HepG2 (cell line): Measurements from ENCODE around the gene WEE1. TPM values are rescaled to one million over a fixed set of nuclear protein-coding genes. Genes with fewer than 3 reads are reported as not detected.
A peak's percentile ranks its signal among the peaks of the same experiment; 100 is the strongest.

Source experiments
- CREB1 ChIP-seq, 2 experiments: fragments of 450-650 bp in 1 of 2; IDR thresholded peaks; 2 replicates each; pipeline ENCODE4 v1.6.1; 2016 to 2017; ENCODE audit warnings: control low read depth in 1 of 2, mild to moderate bottlenecking in 1 of 2, missing compliant biosample characterization in 1 of 2, missing genetic modification characterization in 1 of 2
- CREM ChIP-seq, 2 experiments: sonication (generic) in 1 of 2; formaldehyde crosslinking in 1 of 2; IDR thresholded peaks; 2 replicates each; pipeline versions ENCODE4 v1.4.0 to v1.6.1; 2016 to 2020; ENCODE audit warnings: antibody characterized with exemption in 1 of 2, mild to moderate bottlenecking in 1 of 2, missing genetic modification reagents in 1 of 2
- DMTF1 ChIP-seq: sonication (generic); formaldehyde crosslinking; IDR thresholded peaks from 2 replicates; pipeline ENCODE4 v1.4.0; 2020; ENCODE audit warnings: mild to moderate bottlenecking, missing genetic modification reagents
- ELF1 ChIP-seq: sonication (generic); formaldehyde crosslinking; IDR thresholded peaks from 2 replicates; pipeline ENCODE4 v1.4.0; 2020; ENCODE audit warnings: missing genetic modification reagents
- GRHL1 ChIP-seq: sonication (generic); formaldehyde crosslinking; conservative IDR thresholded peaks from 2 replicates; pipeline ENCODE4 v1.8.0; 2022; ENCODE audit warnings: missing genetic modification reagents
- NAIF1 ChIP-seq: sonication (generic); formaldehyde crosslinking; IDR thresholded peaks from 2 replicates; pipeline ENCODE4 v1.5.0; 2020; ENCODE audit warnings: mild to moderate bottlenecking, missing genetic modification reagents, borderline replicate concordance
- RNF219 ChIP-seq: sonication (generic); formaldehyde crosslinking; IDR thresholded peaks from 2 replicates; pipeline ENCODE4 v1.5.0; 2020; ENCODE audit warnings: mild to moderate bottlenecking, missing genetic modification reagents
- TBX3 ChIP-seq: fragments of 450-650 bp; IDR thresholded peaks from 2 replicates; pipeline ENCODE4 v1.6.1; 2017; ENCODE audit warnings: antibody characterized with exemption, mild to moderate bottlenecking, inconsistent platforms, borderline replicate concordance
- XRCC5 ChIP-seq: fragments of 200-400 bp; formaldehyde crosslinking; optimal IDR thresholded peaks from 2 replicates; pipeline ENCODE3; 2017; ENCODE audit warnings: mild to moderate bottlenecking, low read length
- ZBTB14 ChIP-seq: sonication (generic); formaldehyde crosslinking; IDR thresholded peaks from 2 replicates; pipeline ENCODE4 v1.4.0; 2020; ENCODE audit warnings: missing genetic modification reagents
- ZEB1 ChIP-seq: IDR thresholded peaks from 2 replicates; pipeline ENCODE4 v1.6.1; 2012; ENCODE audit warnings: mild to moderate bottlenecking, low read depth, inconsistent platforms; ENCODE audit not compliant: insufficient replicate concordance
- ZFX ChIP-seq: sonication (generic); formaldehyde crosslinking; IDR thresholded peaks from 2 replicates; pipeline ENCODE4 v1.4.0; 2020; ENCODE audit warnings: mild to moderate bottlenecking, low read depth, missing genetic modification reagents, moderate library complexity
- ZNF574 ChIP-seq: sonication (generic); formaldehyde crosslinking; IDR thresholded peaks from 2 replicates; pipeline ENCODE4 v1.4.0; 2020; ENCODE audit warnings: missing genetic modification reagents
- ZNF710 ChIP-seq: sonication (generic); formaldehyde crosslinking; IDR thresholded peaks from 2 replicates; pipeline ENCODE4 v1.5.0; 2020; ENCODE audit warnings: mild to moderate bottlenecking, missing genetic modification reagents, borderline replicate concordance
- polyA plus RNA-seq, 8 experiments: library from polyadenylated mRNA; depleted of rRNA in 3 of 8; stranded (reverse) in 7 of 8; unstranded in 1 of 8; fragments of >200 nt; fragmentation: Illumina TruSeq in 4 of 8; extraction: Trizol in 4 of 8; gene quantifications; 2 replicates each; pipeline versions ENCODE4 v1.2.1 to v1.2.3, GENCODE V29; 2011 to 2016; ENCODE audit warnings: low read depth in 4 of 8, missing spikeins in 1 of 8, mixed read lengths in 1 of 8; ENCODE audit not compliant: insufficient read depth in 1 of 8
- total RNA-seq, 5 experiments: library from RNA; depleted of rRNA; stranded (reverse); fragments of >200 nt; fragmentation: Illumina TruSeq; extraction: Trizol; gene quantifications; 2 replicates each; pipeline ENCODE4 v1.2.3, GENCODE V29; 2016; ENCODE audit warnings: low read depth in 1 of 5

Gene WEE1
- total and polyA plus RNA-seq, 2 of the 13 experiments (the other 11 are each of a cell fraction or from before 2014, with no cell fraction given), result 31.4 to 63.7 TPM

GRCh38 chr11:9568854-9569587 lies 4.4 kb upstream of the WEE1 start (continued):
- 0 out of 2 replicates have a peak, but pooled peaks have one; percentile 34 for TF ChIP-seq ZBTB14 (CRISPR knock-in tag)
- peak; percentile 87 for TF ChIP-seq XRCC5
- TF ChIP-seq ZNF574 (CRISPR knock-in tag), result peak; percentile 81
- no peak for TF ChIP-seq DMTF1 (CRISPR knock-in tag)
- TF ChIP-seq ZEB1, result peak; percentile 86
- TF ChIP-seq GRHL1 (CRISPR knock-in tag), result no peak
- no peak for TF ChIP-seq ZNF710 (CRISPR knock-in tag)
- TF ChIP-seq TBX3, result peak; percentile 95
- peak; percentile 91 for TF ChIP-seq NAIF1 (CRISPR knock-in tag)
- 0 out of 2 replicates have a peak, but pooled peaks have one; percentile 13 for TF ChIP-seq CREB1 (IDR thresholded peaks at IDR 0.05)
- peak; percentile 75 for TF ChIP-seq CREB1 (CRISPR knock-in tag; IDR thresholded peaks at IDR 0.05)
- peak; percentile 60 for TF ChIP-seq ZFX (CRISPR knock-in tag)
- peak; percentile 88; the same call in 1 of the 2 replicates for TF ChIP-seq RNF219 (CRISPR knock-in tag)
- peak; percentile 79 for TF ChIP-seq CREM (IDR thresholded peaks at IDR 0.05)
- TF ChIP-seq CREM (CRISPR knock-in tag; IDR thresholded peaks at IDR 0.05), result no peak
- TF ChIP-seq ELF1 (CRISPR knock-in tag), result peak; percentile 60; the same call in 1 of the 2 replicates
